Kasumi-1 (cell line): ENCODE measurements around the gene UBL7.
A peak's percentile ranks its signal among the peaks of the same experiment; 100 is the strongest.

ENCODE experiments used
- DNase-seq, 2 experiments: peaks; one replicate each; lab custom pipeline; 2025; lab: John Stamatoyannopoulos, UW

UBL7 gene

DNA sequence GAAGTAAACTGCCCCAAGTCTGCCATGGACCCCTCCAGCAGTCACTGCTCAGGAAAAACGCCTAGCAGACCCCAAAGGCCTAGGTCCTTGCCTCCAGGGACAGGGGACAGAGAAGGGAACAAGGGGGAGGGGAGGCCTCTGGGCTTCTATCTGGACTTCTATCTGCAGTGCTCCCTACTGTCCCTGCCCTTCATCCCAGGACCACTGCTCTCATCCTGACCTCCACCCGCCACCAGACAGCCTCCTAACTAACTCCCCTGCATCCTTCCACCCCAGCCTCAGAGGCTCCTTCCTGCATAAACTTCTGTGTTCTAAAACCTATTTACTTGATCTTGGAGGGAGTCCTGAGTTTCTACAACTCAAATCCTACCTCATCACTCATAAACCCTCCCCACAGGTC, 52.6 kb downstream of the UBL7 start:
- no peak for DNase-seq

DNA sequence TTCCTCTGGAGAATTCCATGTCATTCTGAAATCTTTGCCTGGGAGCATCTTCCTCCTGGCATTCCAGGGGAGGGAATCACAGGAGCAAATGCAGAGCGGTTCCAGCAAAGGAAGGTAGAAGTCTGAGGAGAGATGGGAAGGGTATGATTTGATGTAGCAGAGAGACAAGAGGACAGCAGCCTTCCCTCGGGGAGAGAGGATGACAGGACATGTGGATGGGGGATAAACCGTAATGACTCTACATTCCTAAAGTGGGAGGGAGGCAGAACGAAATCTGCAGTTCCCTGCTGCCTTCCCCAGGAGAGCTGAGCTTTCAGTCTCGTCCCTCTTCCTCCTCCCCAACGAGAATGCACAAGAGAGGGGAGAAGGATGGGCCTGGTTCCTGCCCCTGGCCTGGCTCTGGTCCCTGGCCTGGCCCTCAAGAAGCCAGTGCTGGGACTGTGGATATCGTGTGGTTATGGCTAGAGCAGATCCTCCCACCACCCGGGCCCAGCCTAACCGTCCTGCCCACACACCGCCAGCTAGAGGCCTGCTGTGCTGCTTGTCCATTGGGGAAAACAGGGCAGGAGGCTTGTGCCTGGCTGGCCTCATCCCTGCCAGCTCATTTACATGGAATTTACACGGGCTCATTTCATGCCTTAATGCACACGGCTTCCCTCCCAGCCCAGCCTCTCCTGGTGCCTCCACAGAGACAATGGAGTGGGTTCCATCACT, 53.8 kb downstream of the UBL7 start:
- DNase-seq: no peak

DNA sequence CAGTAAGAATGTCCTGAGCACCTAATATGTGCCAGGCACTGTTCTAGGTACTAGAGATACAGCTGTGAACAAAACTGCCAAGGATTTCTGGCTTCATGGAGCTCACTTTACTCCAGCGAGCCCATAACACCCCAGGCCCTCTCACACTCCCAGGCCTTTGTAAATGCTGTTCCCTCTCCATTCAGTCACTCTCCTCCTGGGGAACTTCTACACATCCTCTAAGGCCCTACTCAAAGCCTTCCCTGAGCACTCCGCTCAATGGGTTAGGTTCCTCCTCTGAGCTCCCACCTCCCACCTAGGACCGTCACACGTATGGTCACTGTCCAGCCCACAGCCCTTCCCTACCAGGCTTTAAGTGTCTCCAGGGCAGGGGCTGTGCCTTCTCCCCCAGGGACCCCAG, 54.4 kb downstream of the UBL7 start:
- no peak for DNase-seq

GRCh38 chr15:74405823-74406222, 55.1 kb downstream of the UBL7 start:
- DNase-seq: no peak

DNA sequence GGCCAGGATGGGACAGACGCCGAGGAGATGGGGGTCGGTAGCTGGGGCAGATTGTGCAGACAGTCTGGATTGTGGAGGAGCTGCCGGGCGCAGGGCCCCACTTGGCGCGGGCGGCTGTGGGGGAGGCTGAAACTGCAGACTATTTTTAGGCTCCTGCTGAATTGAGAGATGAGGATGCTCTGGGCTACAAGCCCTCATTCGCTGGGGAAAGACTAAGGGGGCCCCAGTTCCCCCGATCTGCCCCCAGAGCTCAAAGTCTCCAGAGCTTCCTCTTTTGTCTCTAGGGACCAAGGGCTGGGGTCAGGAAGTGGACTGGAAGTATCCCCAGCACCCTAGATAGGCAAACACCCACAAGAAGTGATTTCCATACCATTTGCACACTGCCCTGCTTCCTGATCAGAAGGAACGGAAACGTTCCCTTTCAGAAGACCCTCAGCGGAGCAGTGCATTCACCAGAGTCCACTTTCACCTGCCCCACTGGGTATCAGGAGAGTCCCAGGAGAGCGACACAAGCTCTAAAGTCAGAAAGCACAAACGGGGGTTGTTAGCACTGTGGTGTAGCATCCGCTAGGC, 56.9 kb downstream of the UBL7 start:
- DNase-seq: peak; percentile 94 to 96

DNA sequence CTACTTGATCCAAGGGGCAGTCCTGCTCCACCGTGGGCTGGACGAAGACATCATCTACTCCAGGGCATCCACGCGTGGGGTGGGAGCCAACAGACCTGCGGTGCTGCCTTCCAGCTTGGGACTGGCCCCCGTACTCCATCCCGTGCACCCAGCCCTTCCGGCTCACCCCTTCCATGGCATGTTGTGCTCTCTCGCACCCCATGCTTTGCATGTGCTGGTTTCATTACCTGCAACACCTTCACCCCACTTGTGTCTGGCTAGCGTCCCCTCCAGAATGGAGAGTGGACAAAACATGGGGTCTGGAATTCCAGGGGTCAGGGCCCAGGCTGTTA, 57.4 kb downstream of the UBL7 start:
- DNase-seq: no peak

- peak; percentile 86 to 88 for DNase-seq
Measured at GRCh38 chr15:74402873-74403587, 57.9 kb downstream of the UBL7 start.

GRCh38 chr15:74402337-74402841, 58.6 kb downstream of the UBL7 start:
- no peak for DNase-seq

GRCh38 chr15:74400915-74401757, 59.8 kb downstream of the UBL7 start:
- DNase-seq: no peak

DNA sequence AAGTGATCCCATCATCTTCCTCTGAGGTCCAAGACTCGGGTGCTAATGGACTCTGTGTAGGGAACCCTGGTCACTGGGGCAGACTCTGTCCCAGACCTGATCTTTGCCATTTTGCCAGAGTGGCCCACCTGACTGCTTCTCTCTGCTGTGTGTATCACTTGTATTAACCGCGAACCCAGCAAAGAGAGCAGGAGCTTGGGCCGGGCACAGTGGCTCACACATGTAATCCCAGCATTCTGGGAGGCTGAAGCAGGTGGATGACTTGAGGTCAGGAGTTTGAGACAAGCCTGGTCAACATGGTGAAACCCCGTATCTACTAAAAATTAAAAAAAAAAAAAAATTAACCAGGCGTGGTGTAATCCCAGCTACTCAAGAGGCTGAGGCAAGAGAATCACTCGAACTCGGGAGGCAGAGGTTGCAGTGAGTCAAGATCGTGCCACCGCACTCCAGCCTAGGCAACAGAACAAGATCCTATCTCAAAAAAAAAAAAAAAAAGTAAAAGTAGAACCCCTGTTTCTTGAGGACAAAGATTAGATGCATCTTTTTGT, 60.6 kb downstream of the UBL7 start:
- no peak for DNase-seq

DNA sequence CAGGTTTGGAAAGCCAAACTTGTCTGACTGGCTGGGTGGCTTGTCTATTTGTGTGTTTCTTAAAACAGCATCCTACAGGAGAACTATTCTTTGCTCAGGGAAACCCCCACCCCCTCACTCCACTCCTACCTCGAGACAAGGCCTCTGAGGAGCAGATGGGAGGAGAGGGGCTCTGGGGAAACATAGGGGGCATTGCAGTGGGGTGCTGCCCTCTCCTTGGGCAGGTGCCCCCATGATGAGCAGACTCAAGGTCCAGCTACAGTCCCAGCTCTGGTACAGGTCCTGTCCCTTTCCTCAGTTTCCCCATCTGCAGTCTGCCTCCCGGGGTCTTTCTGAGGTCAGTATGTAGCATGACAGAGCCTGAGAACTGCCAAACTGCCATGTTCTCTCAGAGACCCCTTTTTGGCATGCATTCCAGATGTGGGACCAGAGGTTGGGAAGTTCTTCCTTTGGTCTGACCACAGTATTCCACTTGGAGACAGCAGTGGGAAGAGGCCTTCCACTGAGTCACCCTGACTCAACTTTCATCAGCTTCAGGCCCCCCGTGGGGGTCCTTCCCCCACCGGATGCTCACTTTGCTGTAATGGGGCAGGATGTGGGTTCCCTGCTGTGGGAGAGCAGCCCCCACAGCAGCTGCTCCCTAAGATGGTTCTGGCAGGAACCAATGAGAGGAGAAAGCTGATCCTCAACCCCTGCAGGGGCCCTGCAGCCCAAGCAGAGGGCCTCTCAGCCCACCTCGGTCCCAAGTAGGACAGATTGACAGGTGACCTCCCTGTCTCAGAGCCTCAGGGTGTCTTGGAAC, 61.2 kb downstream of the UBL7 start:
- peak in 1 of 2 experiments; percentile 16 for DNase-seq

DNA sequence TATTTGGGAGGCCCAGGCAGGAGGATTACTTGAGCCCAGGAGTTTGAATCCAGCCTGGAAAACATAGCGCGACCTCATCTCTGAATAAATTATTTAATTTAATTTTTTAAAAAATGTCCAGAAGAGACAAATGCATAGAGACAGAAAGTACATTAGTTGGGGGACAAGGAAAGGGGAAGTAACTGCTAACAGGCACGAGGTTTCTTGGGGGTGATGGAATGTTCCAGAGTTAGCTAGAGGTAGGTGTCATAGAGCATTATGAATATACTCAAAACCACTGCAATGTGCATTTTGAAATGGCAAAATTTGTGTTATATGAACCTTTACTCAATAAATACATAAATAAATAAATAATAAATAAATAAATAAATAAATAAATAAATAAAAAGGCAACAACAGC, 61.9 kb downstream of the UBL7 start:
- DNase-seq: peak in 1 of 2 experiments; percentile 27

DNA sequence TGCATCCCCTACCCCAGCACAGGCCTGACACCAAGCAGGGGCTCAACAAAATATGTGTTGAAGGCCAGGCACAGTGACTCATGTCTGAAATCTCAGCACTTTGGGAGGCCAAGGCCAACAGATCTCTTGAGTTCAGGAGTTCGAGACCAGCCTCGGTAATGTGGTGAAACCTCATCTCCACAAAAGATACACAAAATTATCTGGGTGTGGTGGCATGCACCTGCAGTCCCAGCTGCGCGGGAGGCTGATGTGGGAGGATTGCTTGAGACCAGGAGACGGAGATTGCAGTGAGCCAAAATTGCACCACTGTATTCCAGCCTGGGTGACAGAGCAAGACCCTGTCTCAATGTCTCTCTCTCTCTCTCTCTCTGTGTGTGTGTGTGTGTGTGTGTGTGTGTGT, 62.8 kb downstream of the UBL7 start:
- DNase-seq: no peak

DNA sequence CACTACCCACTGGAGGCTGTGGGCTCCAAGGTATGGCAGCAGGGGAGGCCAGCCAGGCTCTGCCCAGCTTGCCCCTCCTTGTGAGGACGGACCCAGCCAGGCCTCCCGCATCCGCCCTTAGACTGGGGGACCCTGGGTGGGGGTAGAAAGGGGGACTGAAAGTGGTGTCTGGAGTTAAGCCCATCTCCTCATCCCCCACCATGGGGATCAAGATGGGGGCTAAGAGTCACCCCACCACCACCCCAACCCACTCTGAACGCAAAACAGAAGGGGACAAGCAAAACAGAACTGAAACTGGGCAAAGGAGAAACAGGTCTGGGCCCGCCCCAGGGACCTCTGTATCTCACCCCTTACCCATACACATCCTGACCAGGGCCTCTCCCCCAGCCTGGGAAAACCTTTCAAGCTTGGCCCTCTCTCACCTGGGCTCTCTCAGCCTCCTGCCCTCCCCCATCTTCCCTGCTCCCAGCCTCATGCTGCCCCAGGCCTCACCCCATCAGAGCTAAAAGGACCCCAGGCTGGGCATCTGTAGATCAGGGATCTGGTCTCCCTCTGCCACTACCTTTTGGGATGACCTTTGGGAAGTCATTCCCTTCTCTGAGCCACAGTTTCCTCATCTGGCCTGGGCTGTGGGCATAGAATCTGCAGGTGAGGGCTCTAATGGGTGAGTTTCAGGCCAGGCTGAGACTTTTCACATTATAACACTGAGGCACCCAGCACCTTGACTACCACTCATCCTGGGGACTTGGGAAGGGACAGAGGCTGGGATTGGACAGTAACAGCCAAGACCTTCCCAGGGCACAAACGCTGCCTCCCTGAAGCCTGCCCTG, 63.5 kb downstream of the UBL7 start:
- no peak for DNase-seq

DNA sequence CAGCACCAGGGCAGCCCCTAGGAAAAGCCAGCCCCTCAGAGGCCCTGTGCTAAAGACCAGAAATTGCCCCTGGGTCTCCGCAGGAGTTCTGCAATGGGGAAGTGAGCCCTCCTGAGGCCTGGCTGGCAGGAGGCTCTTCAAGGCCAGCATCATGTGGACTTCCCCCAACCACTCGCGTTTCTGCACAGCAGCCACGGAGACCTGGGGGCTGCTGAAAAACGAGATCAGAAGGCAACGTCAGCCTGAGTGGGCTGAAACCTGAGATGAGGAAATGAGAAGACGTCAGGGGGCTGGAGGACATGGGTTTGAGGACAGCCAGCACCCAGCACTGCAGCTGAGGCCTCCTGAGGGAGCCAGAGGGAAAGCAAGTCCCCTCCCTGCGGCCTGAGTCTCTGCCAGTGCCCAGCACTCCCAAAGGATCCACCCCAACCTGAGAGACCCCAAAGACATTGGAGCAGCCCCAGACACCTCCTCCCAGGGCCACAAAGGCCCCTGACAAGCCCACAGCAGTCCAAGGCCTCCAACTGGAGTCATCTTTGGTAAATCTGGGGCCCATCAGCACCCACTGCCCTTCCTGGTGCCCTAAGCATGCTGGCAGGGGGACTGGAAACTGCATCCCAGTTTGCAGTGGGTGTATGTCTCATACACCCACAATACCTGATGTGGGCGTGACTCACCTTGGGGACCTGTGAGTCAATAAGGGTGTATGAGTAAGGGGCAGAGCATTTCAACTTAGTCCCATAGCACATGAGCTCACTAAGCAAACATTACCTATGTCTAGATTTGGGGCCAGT, 64.3 kb downstream of the UBL7 start:
- peak; percentile 45 to 57 for DNase-seq

DNA sequence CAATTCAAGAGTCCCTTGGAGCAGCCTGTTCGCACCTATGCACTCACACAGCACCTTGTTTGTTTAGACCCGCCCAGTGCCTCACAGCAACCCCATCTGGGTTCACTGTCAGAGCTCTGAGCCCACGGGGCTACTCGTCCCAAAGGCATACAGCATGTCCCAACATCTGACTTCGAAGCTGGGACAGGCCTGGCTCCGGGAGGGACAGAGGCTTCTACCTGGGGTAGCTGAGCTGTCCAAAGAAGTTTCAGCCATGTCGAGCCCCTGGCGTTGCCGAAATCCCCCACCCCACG, 64.9 kb downstream of the UBL7 start:
- DNase-seq: no peak
